H9 (cell line): ENCODE data around the gene HAUS8. TPM values are rescaled to one million over a fixed set of nuclear protein-coding genes. Genes with fewer than 3 reads are reported as not detected.

ENCODE experiments used
- DNase-seq: peaks from one replicate; pipeline ENCODE4 v3.0.0-alpha.2; 2017
- H2AFZ ChIP-seq: one replicate; pipeline ENCODE4 v1.6.1; 2013; ENCODE audit warnings: mild to moderate bottlenecking, low read length, control low read depth, moderate library complexity
- H2AK5ac ChIP-seq: 2 replicates; pipeline ENCODE4 v1.6.1; 2013; ENCODE audit warnings: low read length, control low read depth, mixed read lengths; ENCODE audit not compliant: insufficient read length
- H2BK120ac ChIP-seq: one replicate; pipeline ENCODE4 v1.6.1; 2013; ENCODE audit warnings: low read depth, mild to moderate bottlenecking, low read length, control low read depth, inconsistent platforms; ENCODE audit not compliant: poor library complexity, severe bottlenecking
- H2BK12ac ChIP-seq: 2 replicates; pipeline ENCODE4 v1.6.1; 2013; ENCODE audit warnings: low read length, control low read depth, mixed read lengths, low read depth; ENCODE audit not compliant: insufficient read length
- H2BK15ac ChIP-seq: 2 replicates; pipeline ENCODE4 v1.6.1; 2013; ENCODE audit warnings: low read depth, low read length, control low read depth
- H2BK20ac ChIP-seq: one replicate; pipeline ENCODE4 v1.6.1; 2013; ENCODE audit warnings: low read depth, mild to moderate bottlenecking, low read length, control low read depth, inconsistent platforms; ENCODE audit not compliant: poor library complexity, severe bottlenecking
- H2BK5ac ChIP-seq: 2 replicates; pipeline ENCODE4 v1.6.1; 2013; ENCODE audit warnings: low read length, control low read depth, mixed read lengths; ENCODE audit not compliant: insufficient read length
- H3K14ac ChIP-seq: 2 replicates; pipeline ENCODE4 v1.6.1; 2013; ENCODE audit warnings: low read length, control low read depth; ENCODE audit not compliant: insufficient read depth
- H3K18ac ChIP-seq: 2 replicates; pipeline ENCODE4 v1.6.1; 2013; ENCODE audit warnings: low read depth, mild to moderate bottlenecking, mixed read lengths, low read length, control low read depth; ENCODE audit not compliant: insufficient read length
- H3K23ac ChIP-seq: 2 replicates; pipeline ENCODE4 v1.6.1; 2013; ENCODE audit warnings: low read length, control low read depth, mixed read lengths, low read depth; ENCODE audit not compliant: insufficient read length
- H3K23me2 ChIP-seq: 2 replicates; pipeline ENCODE4 v1.6.1; 2013; ENCODE audit warnings: low read depth, mild to moderate bottlenecking, mixed read lengths, low read length, control low read depth; ENCODE audit not compliant: insufficient read length, poor library complexity, severe bottlenecking
- H3K27ac ChIP-seq: 2 replicates; pipeline ENCODE4 v1.5.1; 2013; ENCODE audit warnings: low read length, control low read depth, mixed read lengths, low read depth; ENCODE audit not compliant: insufficient read length
- H3K27me3 ChIP-seq: 2 replicates; pipeline ENCODE4 v1.6.1; 2013; ENCODE audit warnings: low read length, control low read depth, inconsistent platforms; ENCODE audit not compliant: insufficient read depth
- H3K4ac ChIP-seq: 2 replicates; pipeline ENCODE4 v1.6.1; 2013; ENCODE audit warnings: low read depth, mild to moderate bottlenecking, control low read depth, inconsistent platforms, low read length, moderate library complexity
- H3K4me1 ChIP-seq: 2 replicates; pipeline ENCODE4 v1.6.1; 2013; ENCODE audit warnings: low read length, control low read depth, inconsistent platforms; ENCODE audit not compliant: insufficient read depth
- H3K4me2 ChIP-seq: 2 replicates; pipeline ENCODE4 v1.6.1; 2013; ENCODE audit warnings: low read length, control low read depth, mixed read lengths; ENCODE audit not compliant: insufficient read length, insufficient read depth
- H3K56ac ChIP-seq: 2 replicates; pipeline ENCODE4 v1.6.1; 2013; ENCODE audit warnings: low read depth, mild to moderate bottlenecking, mixed read lengths, low read length, control low read depth; ENCODE audit not compliant: insufficient read length
- H3K79me1 ChIP-seq: 2 replicates; pipeline ENCODE4 v1.6.1; 2013; ENCODE audit warnings: low read depth, mild to moderate bottlenecking, moderate library complexity, low read length, control low read depth, inconsistent platforms; ENCODE audit not compliant: insufficient read depth, poor library complexity, severe bottlenecking
- H3K79me2 ChIP-seq: 2 replicates; pipeline ENCODE4 v1.6.1; 2013; ENCODE audit warnings: low read length, control low read depth, inconsistent platforms; ENCODE audit not compliant: insufficient read depth
- H3K9ac ChIP-seq: 2 replicates; pipeline ENCODE4 v1.6.1; 2013; ENCODE audit warnings: low read length, control low read depth, mixed read lengths; ENCODE audit not compliant: insufficient read length; ENCODE audit errors: extremely low read depth
- H3K9me3 ChIP-seq: one replicate; pipeline ENCODE4 v1.6.1; 2013; ENCODE audit warnings: low read depth, low read length, inconsistent platforms; ENCODE audit not compliant: control insufficient read depth
- H3T11ph ChIP-seq: one replicate; pipeline ENCODE4 v1.6.1; 2013; ENCODE audit warnings: mild to moderate bottlenecking, low read length, control low read depth, inconsistent platforms
- H4K20me1 ChIP-seq: one replicate; pipeline ENCODE4 v1.6.1; 2013; ENCODE audit not compliant: control insufficient read depth, insufficient read length, insufficient read depth
- H4K5ac ChIP-seq: 2 replicates; pipeline ENCODE4 v1.6.1; 2013; ENCODE audit warnings: low read depth, mild to moderate bottlenecking, mixed read lengths, low read length, control low read depth; ENCODE audit not compliant: insufficient read length
- H4K8ac ChIP-seq: replicated peaks from 2 replicates; pipeline ENCODE4 v1.6.1; 2013; ENCODE audit warnings: low read length, control low read depth, mixed read lengths, low read depth; ENCODE audit not compliant: insufficient read length
- H4K91ac ChIP-seq: 2 replicates; pipeline ENCODE4 v1.6.1; 2013; ENCODE audit warnings: low read depth, mild to moderate bottlenecking, moderate library complexity, mixed read lengths, low read length, control low read depth; ENCODE audit not compliant: insufficient read length
- H3K27ac Mint-ChIP-seq, 3 experiments: 2 replicates in 2 of 3; 3 replicates in 1 of 3; pipeline ENCODE4 v1.8.0; 2020 to 2021; ENCODE audit warnings: mixed read lengths in 3 of 3, mild to moderate bottlenecking in 1 of 3, moderate library complexity in 1 of 3
- H3K27me3 Mint-ChIP-seq: 2 replicates; pipeline ENCODE4 v1.8.0; 2021; ENCODE audit warnings: low read depth, mild to moderate bottlenecking, moderate library complexity, mixed read lengths
- H3K36me3 Mint-ChIP-seq, 3 experiments: 2 replicates in 2 of 3; 3 replicates in 1 of 3; pipeline ENCODE4 v1.8.0; 2020 to 2021; ENCODE audit warnings: low read depth in 3 of 3, mixed read lengths in 3 of 3; ENCODE audit not compliant: insufficient read depth in 1 of 3
- H3K4me1 Mint-ChIP-seq, 2 experiments: 2 replicates each; pipeline ENCODE4 v1.8.0; 2020; ENCODE audit warnings: mixed read lengths in 2 of 2
- H3K4me3 Mint-ChIP-seq, 2 experiments: 2 replicates in 1 of 2; 3 replicates in 1 of 2; pipeline ENCODE4 v1.8.0; 2020 to 2021; ENCODE audit warnings: mild to moderate bottlenecking in 2 of 2, mixed read lengths in 2 of 2, moderate library complexity in 1 of 2
- H3K9me3 Mint-ChIP-seq, 2 experiments: 2 replicates in 1 of 2; 3 replicates in 1 of 2; pipeline ENCODE4 v1.8.0; 2020; ENCODE audit warnings: mild to moderate bottlenecking in 2 of 2, mixed read lengths in 2 of 2, moderate library complexity in 1 of 2
- WGBS: extraction: QIAGEN DNeasy Blood & Tissue Kit; methylation state at CpG from one replicate; pipeline ENCODE4 v1.1.7; 2013; ENCODE audit warnings: missing lambda C conversion rate, low lambda C conversion rate, mixed read lengths; ENCODE audit not compliant: insufficient read length; ENCODE audit errors: extremely low coverage; 5-methylcytosine and 5-hydroxymethylcytosine counted together
- total RNA-seq: library from RNA; stranded (reverse); gene quantifications from 2 replicates; pipeline ENCODE4 v1.2.1, GENCODE V29; 2021
- TF ChIP-seq, protein P1 (sequence below): fragments of 200-600 bp; sonication (generic); conservative IDR thresholded peaks from 3 replicates; pipeline ENCODE4 v1.8.0; 2021; ENCODE audit warnings: antibody characterized with exemption, mild to moderate bottlenecking

The HAUS8 gene
- total RNA-seq, 1 experiment from 2014 or later: 27.8 TPM

DNA sequence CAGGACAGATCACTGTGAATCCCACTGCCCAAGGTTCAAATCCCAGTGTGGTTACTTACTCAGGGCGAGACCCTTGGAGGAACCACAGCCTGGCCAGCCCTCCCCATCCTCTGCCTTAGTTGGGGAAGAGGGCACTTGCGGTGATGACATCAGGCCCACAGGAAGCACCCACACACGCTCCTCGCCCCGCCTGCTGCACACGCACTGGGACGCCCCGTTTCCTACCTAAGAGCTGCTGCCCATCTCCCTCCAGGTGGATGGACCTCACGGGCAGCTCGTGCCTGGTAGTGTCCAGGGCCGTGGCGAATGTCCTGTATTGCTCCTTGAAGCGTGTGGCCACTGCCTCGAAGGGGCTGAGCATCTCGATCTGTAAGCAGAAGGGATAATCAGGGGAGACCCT is 19.6 kb downstream of the HAUS8 start:
- no peak overlapping the region for H2BK120ac ChIP-seq

More for the DNA sequence above, 19.6 kb downstream of the HAUS8 start:
- no peaks in the 10 kb centered on the region for H3K27me3 Mint-ChIP-seq
- no peak overlapping the region for H2BK20ac ChIP-seq
- WGBS: no CpG with 5 or more reads among the region's 15 CpGs
- no peak overlapping the region for H3T11ph ChIP-seq
- H3K27ac ChIP-seq: no peak overlapping the region
- no peak overlapping the region for H2AK5ac ChIP-seq
- no peaks in the 10 kb centered on the region for H4K20me1 ChIP-seq
- no peak overlapping the region for H3K18ac ChIP-seq
- H3K27me3 ChIP-seq: no peaks in the 10 kb centered on the region
- no peaks in the 10 kb centered on the region for H3K79me1 ChIP-seq
- H3K23me2 ChIP-seq: no peaks in the 10 kb centered on the region
- H2AFZ ChIP-seq: no peak overlapping the region
- H3K36me3 Mint-ChIP-seq: peaks cover 36 to 80% (median 71%) of the 10 kb centered on the region in 3 experiments; a peak in 6 of 7 replicates
- H3K23ac ChIP-seq: no peak overlapping the region
- no peak overlapping the region for H4K5ac ChIP-seq
- no peak overlapping the region for H3K4me3 Mint-ChIP-seq
- DNase-seq: no peak
- H2BK15ac ChIP-seq: no peak overlapping the region
- TF ChIP-seq, protein P1, sequence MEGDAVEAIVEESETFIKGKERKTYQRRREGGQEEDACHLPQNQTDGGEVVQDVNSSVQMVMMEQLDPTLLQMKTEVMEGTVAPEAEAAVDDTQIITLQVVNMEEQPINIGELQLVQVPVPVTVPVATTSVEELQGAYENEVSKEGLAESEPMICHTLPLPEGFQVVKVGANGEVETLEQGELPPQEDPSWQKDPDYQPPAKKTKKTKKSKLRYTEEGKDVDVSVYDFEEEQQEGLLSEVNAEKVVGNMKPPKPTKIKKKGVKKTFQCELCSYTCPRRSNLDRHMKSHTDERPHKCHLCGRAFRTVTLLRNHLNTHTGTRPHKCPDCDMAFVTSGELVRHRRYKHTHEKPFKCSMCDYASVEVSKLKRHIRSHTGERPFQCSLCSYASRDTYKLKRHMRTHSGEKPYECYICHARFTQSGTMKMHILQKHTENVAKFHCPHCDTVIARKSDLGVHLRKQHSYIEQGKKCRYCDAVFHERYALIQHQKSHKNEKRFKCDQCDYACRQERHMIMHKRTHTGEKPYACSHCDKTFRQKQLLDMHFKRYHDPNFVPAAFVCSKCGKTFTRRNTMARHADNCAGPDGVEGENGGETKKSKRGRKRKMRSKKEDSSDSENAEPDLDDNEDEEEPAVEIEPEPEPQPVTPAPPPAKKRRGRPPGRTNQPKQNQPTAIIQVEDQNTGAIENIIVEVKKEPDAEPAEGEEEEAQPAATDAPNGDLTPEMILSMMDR: no peak
- H3K9me3 Mint-ChIP-seq: no peaks in the 10 kb centered on the region
- peak overlapping the region in 1 of 3 experiments; percentile 82; a peak in 1 of 7 replicates for H3K27ac Mint-ChIP-seq
- no peak overlapping the region for H4K91ac ChIP-seq
- no peak overlapping the region for H4K8ac ChIP-seq
- H3K4ac ChIP-seq: no peak overlapping the region
- no peak overlapping the region for H3K9ac ChIP-seq
- H2BK5ac ChIP-seq: no peak overlapping the region
- H3K9me3 ChIP-seq: peaks cover 19% of the 10 kb centered on the region
- H3K4me1 ChIP-seq: no peaks in the 10 kb centered on the region
- H3K56ac ChIP-seq: no peak overlapping the region
- H3K4me2 ChIP-seq: no peak overlapping the region
- H3K79me2 ChIP-seq: no peaks in the 10 kb centered on the region
- peaks cover 8 to 14% of the 10 kb centered on the region in 2 experiments; a peak in 3 of 4 replicates for H3K4me1 Mint-ChIP-seq
- H3K14ac ChIP-seq: no peak overlapping the region; the same call in 1 of the 2 replicates
- H2BK12ac ChIP-seq: no peak overlapping the region
